GM06990 (cell line): ENCODE results near the gene KRT36.

Experiments used
- DNase-seq: peaks from one replicate; pipeline ENCODE4 v3.0.0-alpha.2; 2011; ENCODE audit not compliant: insufficient read length; ENCODE audit errors: extremely low read depth
- H3K27me3 ChIP-seq: replicated peaks from 2 replicates; pipeline ENCODE4 v1.6.0; 2011; ENCODE audit warnings: low read length; ENCODE audit not compliant: control insufficient read depth, insufficient read depth
- H3K36me3 ChIP-seq: 2 replicates; pipeline ENCODE4 v1.5.1; 2011; ENCODE audit warnings: low read length; ENCODE audit not compliant: control insufficient read depth, insufficient read depth
- H3K4me3 ChIP-seq: replicated peaks from 2 replicates; pipeline ENCODE4 v1.5.1; 2011; ENCODE audit warnings: low read depth, mild to moderate bottlenecking, control low read depth, low read length
- CTCF ChIP-seq: IDR thresholded peaks from 2 replicates; pipeline ENCODE4 v1.5.1; 2011; ENCODE audit warnings: low read length, control low read depth, mild to moderate bottlenecking, inconsistent platforms; ENCODE audit not compliant: insufficient read depth, poor library complexity, severe bottlenecking

The KRT36 gene

GRCh38 chr17:41489531-41489930 is at the start of gene KRT36:
KRT36 (minus strand) TSS chr17:41489910; CDS start chr17:41489864, 46 bp downstream.
- H3K27me3 ChIP-seq, result no peaks in the 10 kb centered on the region; the same call in 1 of the 2 replicates
- no peak within 1 kb of the TSS for H3K4me3 ChIP-seq
- no peak for TF ChIP-seq CTCF
- no peak for DNase-seq
- no peaks in the 10 kb centered on the region for H3K36me3 ChIP-seq

DNA sequence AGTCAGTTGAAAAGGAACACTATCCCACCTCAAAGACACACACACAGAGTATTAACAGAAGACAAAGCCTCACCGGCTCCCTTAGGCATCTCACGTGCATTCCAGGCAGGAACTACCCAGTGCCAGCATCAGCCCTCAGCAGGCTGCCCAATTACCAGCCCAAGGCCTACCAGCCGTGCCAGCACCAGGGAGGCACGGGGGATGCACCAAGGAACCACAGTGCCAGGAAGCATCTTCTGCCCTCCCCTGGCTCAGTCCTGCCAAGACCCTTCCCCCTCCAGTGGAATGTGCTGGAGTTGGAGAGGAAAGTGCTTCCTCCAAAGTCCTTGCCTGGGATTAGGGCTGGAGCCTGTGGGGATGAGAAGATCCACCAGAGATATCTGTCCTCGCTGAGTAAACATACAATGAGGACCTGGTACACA is 49.4 kb upstream of the KRT36 start:
- Histone ChIP-seq H3K36me3 (no peaks in the 10 kb centered on the region), H3K4me3 (no peak overlapping the region), H3K27me3 (peaks cover 4% of the 10 kb centered on the region)
- TF ChIP-seq CTCF, result no peak
- no peak for DNase-seq

- DNase-seq, result no peak
- Histone ChIP-seq H3K4me3 (no peak overlapping the region), H3K27me3 (peaks cover 4% of the 10 kb centered on the region), H3K36me3 (no peaks in the 10 kb centered on the region)
- no peak for TF ChIP-seq CTCF
Observed at GRCh38 chr17:41538565-41538991, 48.9 kb upstream of the KRT36 start.

DNA sequence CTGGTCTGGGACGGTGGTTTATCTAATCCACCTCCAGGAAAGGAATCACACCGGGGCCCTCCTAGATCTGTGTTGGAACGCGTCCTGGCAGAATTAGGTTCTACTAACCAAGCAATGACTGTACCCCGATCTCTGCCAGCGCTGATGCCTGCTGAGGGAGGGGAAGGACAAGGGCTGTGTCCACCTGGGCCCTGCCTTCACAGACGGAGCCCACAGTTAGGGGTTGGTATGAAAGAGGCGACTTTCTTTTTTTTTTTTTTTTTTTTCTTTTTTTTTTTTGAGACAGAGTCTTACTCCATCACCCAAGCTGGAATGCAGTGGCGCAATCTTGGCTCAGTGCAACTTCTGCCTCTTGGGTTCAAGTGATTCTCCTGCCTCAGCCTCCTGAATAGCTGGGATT is 48.3 kb upstream of the KRT36 start:
- peaks cover 4% of the 10 kb centered on the region for H3K27me3 ChIP-seq
- H3K36me3 ChIP-seq, result no peaks in the 10 kb centered on the region
- H3K4me3 ChIP-seq, result no peak overlapping the region
- no peak for TF ChIP-seq CTCF
- no peak for DNase-seq

GRCh38 chr17:41537614-41537954 is 47.9 kb upstream of the KRT36 start:
- Histone ChIP-seq H3K36me3 (no peaks in the 10 kb centered on the region), H3K27me3 (peaks cover 4% of the 10 kb centered on the region), H3K4me3 (no peak overlapping the region)
- no peak for TF ChIP-seq CTCF
- no peak for DNase-seq
